Suprapubic skin (tissue), 4 donors: ENCODE data around the gene APOBR. TPM values are rescaled to one million over a fixed set of nuclear protein-coding genes. Genes with fewer than 3 reads are reported as not detected.
"Not testable (repeated sequence)": the region's sequence is repeated elsewhere in the genome, so short reads cannot be mapped to it uniquely, and the experiment has no call there.

Experiments
- DNase-seq, 2 donors: peaks; one replicate each; pipeline ENCODE4 v3.0.0-alpha.2; 2019; ENCODE audit warnings: low spot score in 2 of 2
- H3K27ac ChIP-seq: fragments of 200-600 bp; sonication (generic); one replicate; pipeline ENCODE4 v1.5.1; 2019
- H3K27me3 ChIP-seq: fragments of 200-600 bp; sonication (generic); one replicate; pipeline ENCODE4 v1.5.1; 2019
- H3K36me3 ChIP-seq: fragments of 200-600 bp; sonication (generic); one replicate; pipeline ENCODE4 v1.5.1; 2019
- H3K4me1 ChIP-seq: fragments of 200-600 bp; sonication (generic); one replicate; pipeline ENCODE4 v1.5.1; 2019
- H3K4me3 ChIP-seq: fragments of 200-600 bp; sonication (generic); one replicate; pipeline ENCODE4 v1.5.1; 2019; ENCODE audit warnings: mild to moderate bottlenecking
- H3K9me3 ChIP-seq: fragments of 200-600 bp; sonication (generic); one replicate; pipeline ENCODE4 v1.5.1; 2019
- CTCF ChIP-seq, 2 donors: fragments of 200-600 bp in 1 of 2; fragments of 450-650 bp in 1 of 2; sonication (generic) in 1 of 2; IDR thresholded peaks; one replicate each; pipeline ENCODE4 v1.5.1; 2016 to 2019; ENCODE audit warnings: antibody characterized with exemption in 2 of 2, mild to moderate bottlenecking in 1 of 2, moderate library complexity in 1 of 2
- EP300 ChIP-seq: sonication (generic); formaldehyde crosslinking; IDR thresholded peaks from one replicate; pipeline ENCODE4 v1.6.1; 2017; ENCODE audit warnings: antibody characterized with exemption
- POLR2A ChIP-seq, 2 donors: fragments of 450-650 bp; IDR thresholded peaks; one replicate each; pipeline ENCODE4 v1.6.1; 2017; ENCODE audit warnings: antibody characterized with exemption in 2 of 2, mild to moderate bottlenecking in 2 of 2, moderate library complexity in 2 of 2
- POLR2AphosphoS5 ChIP-seq, 3 donors: sonication (generic); formaldehyde crosslinking; IDR thresholded peaks; one replicate each; pipeline ENCODE4 v1.6.1; 2017; ENCODE audit warnings: antibody characterized with exemption in 3 of 3
- WGBS: methylation state at CpG from one replicate; pipeline ENCODE4 v1.1.5; 2018; 5-methylcytosine and 5-hydroxymethylcytosine counted together
- total RNA-seq, 4 donors: library from RNA; depleted of rRNA; stranded (reverse); fragments of >200 nt; gene quantifications; one replicate each; pipeline ENCODE4 v1.1.0, GENCODE V29; 2016

Gene APOBR
- total RNA-seq, 4 donors from 2014 or later = 0.57 to 4.3 (median 1.9) TPM

GRCh38 chr16:28524681-28525171 is 30.3 kb downstream of the APOBR start:
- H3K4me1 ChIP-seq = peaks cover 3% of the 10 kb centered on the region
- peaks cover 4% of the 10 kb centered on the region for H3K36me3 ChIP-seq
- DNase-seq = no peak
- TF ChIP-seq CTCF (IDR thresholded peaks at IDR 0.05) = no peak
- TF ChIP-seq EP300 = no peak
- no peak for TF ChIP-seq POLR2A (IDR thresholded peaks at IDR 0.05)
- TF ChIP-seq POLR2AphosphoS5 (IDR thresholded peaks at IDR 0.05) = no peak
- WGBS = 75% methylated on average over 6 of the region's 6 CpGs
- no peaks in the 10 kb centered on the region for H3K9me3 ChIP-seq
- H3K27me3 ChIP-seq = no peaks in the 10 kb centered on the region
- no peak overlapping the region for H3K27ac ChIP-seq
- no peak overlapping the region for H3K4me3 ChIP-seq

GRCh38 chr16:28526201-28527099 is 32.0 kb downstream of the APOBR start:
- no peak for TF ChIP-seq POLR2A (IDR thresholded peaks at IDR 0.05)
- TF ChIP-seq POLR2AphosphoS5 (IDR thresholded peaks at IDR 0.05) = no peak
- 85% methylated on average over 11 of the region's 11 CpGs for WGBS
- Histone ChIP-seq H3K9me3 (no peaks in the 10 kb centered on the region), H3K36me3 (peaks cover 4% of the 10 kb centered on the region), H3K27me3 (no peaks in the 10 kb centered on the region), H3K4me3 (no peak overlapping the region), H3K27ac (no peak overlapping the region), H3K4me1 (peaks cover 3% of the 10 kb centered on the region)
- no peak for DNase-seq

- not testable (repeated sequence) for H3K9me3 ChIP-seq, H3K27me3 ChIP-seq, DNase-seq, H3K27ac ChIP-seq, H3K4me1 ChIP-seq, H3K4me3 ChIP-seq, H3K36me3 ChIP-seq
- 94% methylated on average over 7 of the region's 7 CpGs for WGBS
Measured at GRCh38 chr16:28527100-28527785, 32.8 kb downstream of the APOBR start.

GRCh38 chr16:28527985-28528384 is 33.5 kb downstream of the APOBR start:
- WGBS = 90% methylated on average over 5 of the region's 5 CpGs
- no peak overlapping the region for H3K4me3 ChIP-seq
- no peak overlapping the region for H3K27ac ChIP-seq
- no peak for TF ChIP-seq EP300
- TF ChIP-seq CTCF (IDR thresholded peaks at IDR 0.05) = no peak
- no peak for TF ChIP-seq POLR2A (IDR thresholded peaks at IDR 0.05)
- TF ChIP-seq POLR2AphosphoS5 (IDR thresholded peaks at IDR 0.05) = no peak
- no peaks in the 10 kb centered on the region for H3K9me3 ChIP-seq
- no peak for DNase-seq
- H3K27me3 ChIP-seq = no peaks in the 10 kb centered on the region
- peaks cover 4% of the 10 kb centered on the region for H3K36me3 ChIP-seq
- peaks cover 6% of the 10 kb centered on the region for H3K4me1 ChIP-seq

- TF ChIP-seq POLR2A (IDR thresholded peaks at IDR 0.05) = no peak
- Histone ChIP-seq H3K27me3 (no peaks in the 10 kb centered on the region), H3K27ac (no peak overlapping the region), H3K36me3 (peaks cover 4% of the 10 kb centered on the region), H3K4me3 (no peak overlapping the region), H3K4me1 (peaks cover 11% of the 10 kb centered on the region), H3K9me3 (no peaks in the 10 kb centered on the region)
- no peak for DNase-seq
- WGBS = 82% methylated on average over 5 of the region's 5 CpGs
Measured at GRCh38 chr16:28528463-28528867, 34.0 kb downstream of the APOBR start.

- DNase-seq = no peak
- H3K4me1 ChIP-seq = peaks cover 14% of the 10 kb centered on the region
- H3K36me3 ChIP-seq = peaks cover 4% of the 10 kb centered on the region
- no peak overlapping the region for H3K4me3 ChIP-seq
- no peaks in the 10 kb centered on the region for H3K9me3 ChIP-seq
- TF ChIP-seq POLR2AphosphoS5 (IDR thresholded peaks at IDR 0.05) (no peak), CTCF (IDR thresholded peaks at IDR 0.05) (no peak), POLR2A (IDR thresholded peaks at IDR 0.05) (no peak), EP300 (no peak)
- no peak overlapping the region for H3K27ac ChIP-seq
- no peaks in the 10 kb centered on the region for H3K27me3 ChIP-seq
Measured at GRCh38 chr16:28529124-28529523, 34.7 kb downstream of the APOBR start.
